Stimulated activated CD4-positive, alpha-beta T cell treated with anti-CD3 and anti-CD28 coated beads, Interleukin-4, amount 100 ng/mL, for 4 hours (primary cell): ENCODE measurements around the gene GET4.
A peak's percentile ranks its signal among the peaks of the same experiment; 100 is the strongest.
"Not testable (repeated sequence)": the region's sequence is repeated elsewhere in the genome, so short reads cannot be mapped to it uniquely, and the experiment has no call there.

Source experiments
- DNase-seq, 2 experiments: peaks; one replicate each; pipeline ENCODE4 v3.0.0-alpha.2; 2020

GET4 gene

DNA sequence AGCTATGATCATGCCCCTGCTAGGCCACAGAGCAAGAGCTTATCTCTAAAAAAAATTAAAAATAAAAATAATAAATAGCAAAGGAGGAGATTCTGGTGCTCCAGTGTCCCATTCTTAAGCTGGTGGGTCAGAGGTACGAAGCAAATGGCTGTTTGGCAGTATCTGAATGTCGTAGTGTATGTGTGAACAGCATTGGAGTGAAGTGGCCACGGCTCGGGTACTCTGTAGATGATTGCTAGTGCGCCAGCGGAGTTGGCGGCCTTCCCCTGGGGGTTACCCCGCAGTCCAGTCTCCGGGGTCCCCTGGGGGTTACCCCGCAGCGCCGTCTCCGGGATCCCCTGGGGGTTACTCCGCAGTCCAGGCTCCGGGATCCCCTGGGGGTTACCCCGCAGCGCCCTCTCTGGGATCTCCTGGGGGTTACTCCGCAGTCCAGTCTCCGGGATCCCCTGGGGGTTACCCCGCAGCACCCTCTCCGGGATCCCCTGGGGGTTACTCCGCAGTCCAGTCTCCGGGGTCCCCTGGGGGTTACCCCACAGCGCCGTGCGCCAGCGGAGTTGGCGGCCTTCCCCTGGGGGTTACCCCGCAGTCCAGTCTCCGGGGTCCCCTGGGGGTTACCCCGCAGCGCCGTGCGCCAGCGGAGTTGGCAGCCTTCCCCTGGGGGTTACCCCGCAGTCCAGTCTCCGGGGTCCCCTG is 29.2 kb upstream of the GET4 start:
- not testable (repeated sequence) for DNase-seq

DNA sequence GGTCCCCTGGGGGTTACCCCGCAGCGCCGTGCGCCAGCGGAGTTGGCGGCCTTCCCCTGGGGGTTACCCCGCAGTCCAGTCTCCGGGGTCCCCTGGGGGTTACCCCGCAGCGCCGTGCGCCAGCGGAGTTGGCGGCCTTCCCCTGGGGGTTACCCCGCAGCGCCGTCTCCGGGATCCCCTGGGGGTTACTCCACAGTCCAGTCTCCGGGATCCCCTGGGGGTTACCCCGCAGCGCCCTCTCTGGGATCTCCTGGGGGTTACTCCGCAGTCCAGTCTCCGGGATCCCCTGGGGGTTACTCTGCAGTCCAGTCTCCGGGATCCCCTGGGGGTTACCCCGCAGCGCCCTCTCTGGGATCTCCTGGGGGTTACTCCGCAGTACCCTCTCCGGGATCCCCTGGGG is 28.6 kb upstream of the GET4 start:
- DNase-seq = not testable (repeated sequence)

GRCh38 chr7:849145-849544 is 27.2 kb upstream of the GET4 start:
- DNase-seq = no peak

- DNase-seq = no peak
Observed at GRCh38 chr7:849781-850180, 26.6 kb upstream of the GET4 start.

DNA sequence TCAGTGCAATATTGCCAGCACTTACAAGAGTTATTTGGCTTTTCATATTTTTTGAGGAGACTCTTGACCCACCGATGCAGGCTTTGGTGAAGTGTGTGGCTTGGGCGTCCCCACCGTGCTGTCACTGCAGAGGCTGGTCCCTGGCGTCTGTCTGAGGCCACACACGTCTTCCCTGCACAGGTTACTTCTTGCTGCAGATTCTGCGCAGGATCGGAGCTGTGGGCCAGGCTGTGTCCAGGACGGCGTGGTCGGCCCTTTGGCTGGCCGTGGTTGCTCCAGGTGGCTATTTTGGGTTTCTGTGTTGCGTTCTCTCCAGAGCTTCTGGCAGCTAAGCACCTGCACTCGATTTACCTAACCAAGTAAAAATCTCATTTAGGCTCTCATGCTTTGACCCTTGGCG is 25.1 kb upstream of the GET4 start:
- DNase-seq = no peak

GRCh38 chr7:853366-854117 is 22.8 kb upstream of the GET4 start:
- DNase-seq = no peak

DNA sequence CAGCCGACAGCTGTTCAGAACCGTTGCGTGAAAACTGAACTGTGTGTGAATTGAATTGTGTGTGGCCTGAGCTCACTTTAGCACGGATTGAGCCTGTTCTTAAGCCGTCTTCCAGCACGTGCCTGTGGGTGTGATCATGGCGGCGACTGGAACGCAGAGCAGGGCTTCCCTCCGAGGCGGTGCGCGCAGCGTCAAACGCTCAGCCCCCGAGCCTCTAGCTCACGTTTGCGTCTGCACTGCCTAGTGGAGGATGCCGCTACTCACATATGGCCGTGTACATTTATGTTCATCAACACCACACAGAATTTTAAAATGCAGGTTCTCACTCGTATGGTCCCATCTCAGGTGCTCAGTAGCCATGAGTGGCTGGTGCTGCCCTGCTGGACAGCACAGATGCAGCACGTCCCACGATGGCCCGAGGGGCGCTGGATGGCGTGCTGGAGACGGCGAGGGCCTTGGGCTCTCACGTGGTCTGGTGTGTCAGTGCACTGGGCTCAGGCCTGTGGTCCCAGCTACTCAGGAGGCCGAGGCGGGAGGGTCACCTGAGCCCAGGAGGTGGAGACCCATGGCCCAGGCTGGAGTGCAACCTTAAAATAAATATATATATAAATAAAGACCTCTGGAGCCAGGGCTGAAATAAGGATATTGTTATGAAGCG is 22.1 kb upstream of the GET4 start:
- DNase-seq = no peak

- DNase-seq = no peak
Observed at GRCh38 chr7:855686-856369, 20.5 kb upstream of the GET4 start.

- no peak for DNase-seq
Observed at GRCh38 chr7:856444-857095, 19.8 kb upstream of the GET4 start.

- no peak for DNase-seq
Observed at GRCh38 chr7:857661-858060, 18.7 kb upstream of the GET4 start.

DNA sequence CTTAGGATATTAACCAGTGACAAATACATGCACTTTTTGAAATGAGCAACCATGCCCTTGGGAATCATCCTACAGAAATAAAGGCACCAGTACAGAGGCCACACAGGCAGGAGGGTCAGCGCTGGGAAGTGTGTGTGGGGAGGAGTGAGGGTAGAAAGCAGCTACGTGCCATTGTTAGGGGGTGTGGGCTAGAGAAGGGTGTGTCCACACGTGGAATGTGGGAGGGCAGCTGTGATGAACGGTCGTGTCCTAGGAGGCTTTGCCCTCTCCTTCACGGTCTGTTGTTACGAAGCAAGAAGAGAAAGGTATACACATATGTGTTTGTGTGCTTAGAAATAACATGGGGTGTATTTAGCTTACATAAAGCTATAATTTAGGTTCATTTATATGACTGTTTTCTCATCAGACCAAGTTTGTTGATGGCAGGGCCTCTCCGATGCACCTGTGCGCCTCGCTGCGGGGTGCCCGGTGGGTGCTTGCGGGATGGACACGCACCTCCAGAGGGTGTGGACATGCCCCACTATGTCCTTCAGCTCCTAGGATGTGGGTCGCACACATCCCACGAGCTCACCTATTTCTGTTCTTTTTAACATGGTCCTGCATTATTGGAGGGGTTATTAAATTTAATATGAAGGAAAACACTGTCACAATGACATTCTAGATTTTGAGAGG is 16.9 kb upstream of the GET4 start:
- no peak for DNase-seq

GRCh38 chr7:860149-860548 is 16.2 kb upstream of the GET4 start:
- peak in 1 of 2 experiments; percentile 32 for DNase-seq

- no peak for DNase-seq
Observed at GRCh38 chr7:861222-861621, 15.1 kb upstream of the GET4 start.

DNA sequence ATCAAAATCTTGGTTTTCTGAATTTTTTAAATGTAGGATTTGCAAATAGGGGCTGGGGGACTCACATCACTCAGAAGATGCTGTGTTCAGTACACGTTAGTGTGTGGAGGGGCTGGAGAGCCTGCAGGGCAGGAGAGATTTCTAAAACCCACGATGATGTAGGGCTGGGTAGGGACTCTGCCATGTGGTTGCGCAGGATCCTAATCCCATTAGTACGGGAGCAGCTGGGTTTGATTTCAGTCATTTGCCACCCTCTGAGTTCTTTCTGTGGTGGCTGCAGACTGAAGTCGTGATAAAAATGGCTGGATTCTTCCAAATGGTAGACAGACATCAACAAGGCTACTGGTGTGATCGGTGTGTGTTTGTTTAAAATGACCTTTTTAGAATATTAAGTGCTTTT is 14.2 kb upstream of the GET4 start:
- DNase-seq = no peak

DNA sequence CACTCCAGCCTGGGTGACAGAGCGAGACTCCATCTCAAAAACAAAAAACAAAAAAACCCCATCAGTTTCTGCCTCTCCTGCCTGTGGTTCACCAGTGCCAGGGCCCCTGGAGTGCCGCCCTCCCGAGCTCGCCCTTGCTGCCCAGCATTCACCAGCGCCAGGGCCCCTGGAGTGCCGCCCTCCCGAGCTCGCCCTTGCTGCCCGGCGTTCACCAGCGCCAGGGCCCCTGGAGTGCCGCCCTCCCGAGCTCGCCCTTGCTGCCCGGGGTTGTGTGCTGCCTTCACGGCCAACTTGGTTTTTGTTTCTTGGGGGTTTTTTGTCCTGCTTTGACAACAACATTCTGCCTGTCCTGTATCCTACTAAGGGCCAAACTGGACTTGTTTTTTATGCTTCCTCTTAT is 13.2 kb upstream of the GET4 start:
- DNase-seq = no peak

DNA sequence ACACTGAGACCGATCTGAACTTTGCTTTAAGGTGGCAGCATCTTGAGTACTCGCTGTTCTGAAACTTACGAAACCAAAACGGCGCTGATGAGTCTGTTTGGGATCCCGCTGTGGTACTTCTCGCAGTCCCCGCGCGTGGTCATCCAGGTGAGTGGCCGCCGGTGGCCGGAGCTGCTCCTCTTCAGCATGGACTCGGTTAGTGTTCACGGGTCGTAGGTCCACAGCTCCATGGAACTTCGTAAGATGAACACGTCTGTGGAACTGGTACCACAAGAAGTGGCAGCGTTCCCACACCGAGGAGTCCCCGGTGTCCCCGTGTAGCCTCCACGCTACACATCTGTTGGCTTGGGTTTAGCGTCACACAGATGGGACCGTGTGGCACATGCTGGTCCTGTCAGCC is 10.4 kb upstream of the GET4 start:
- DNase-seq = no peak

DNA sequence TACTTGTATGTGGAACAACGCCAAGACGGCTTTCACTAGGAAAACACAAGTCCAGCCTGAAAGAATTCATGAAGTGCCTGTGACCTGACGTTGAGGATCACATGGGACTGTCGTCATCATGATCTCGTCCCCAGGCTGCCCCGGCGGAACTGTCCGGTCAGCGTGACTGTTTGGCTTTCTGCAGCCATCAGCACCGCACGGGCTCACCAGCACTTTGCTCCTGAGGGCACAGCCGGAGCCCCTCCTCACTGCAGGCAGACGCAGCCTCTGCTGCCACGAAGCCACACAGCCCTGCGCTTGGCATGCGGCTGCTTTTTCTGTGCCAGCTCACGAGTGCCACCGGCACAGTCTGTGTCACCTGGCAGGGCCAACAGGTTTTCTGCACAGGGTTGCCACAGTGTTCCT is 9.4 kb upstream of the GET4 start:
- DNase-seq = no peak

- DNase-seq = no peak
Observed at GRCh38 chr7:867406-868188, 8.8 kb upstream of the GET4 start.

DNA sequence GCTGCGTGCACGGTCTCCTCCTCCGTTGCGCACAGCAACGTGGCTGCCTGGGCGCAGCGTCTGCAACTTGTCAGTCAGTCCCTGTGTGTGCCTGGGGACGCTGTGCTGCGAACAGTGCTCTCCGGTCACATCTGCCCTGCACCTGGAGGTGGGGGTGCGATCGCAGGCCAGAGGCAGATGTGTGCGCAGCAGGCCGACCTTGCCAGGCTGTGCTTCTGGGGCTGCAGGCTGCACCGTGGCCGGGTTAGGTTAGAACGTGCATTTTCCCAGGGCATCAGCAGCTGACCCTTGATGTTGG is 8.2 kb upstream of the GET4 start:
- DNase-seq = no peak

DNA sequence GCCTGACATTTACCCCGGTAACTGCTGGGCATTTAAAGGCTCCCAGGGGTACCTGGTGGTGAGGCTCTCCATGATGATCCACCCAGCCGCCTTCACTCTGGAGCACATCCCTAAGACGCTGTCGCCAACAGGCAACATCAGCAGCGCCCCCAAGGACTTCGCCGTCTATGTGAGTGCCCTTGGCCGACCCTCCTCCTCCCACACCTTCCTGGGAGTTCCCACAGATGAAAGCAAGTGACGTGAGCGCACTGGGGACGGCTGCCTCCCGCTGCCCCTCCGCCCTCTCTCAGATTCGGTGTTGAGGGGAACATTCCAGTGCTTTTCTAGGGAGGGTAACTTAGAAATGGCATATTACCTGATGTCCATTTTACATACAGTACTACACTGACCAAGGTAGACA is 7.0 kb upstream of the GET4 start:
- no peak for DNase-seq

DNA sequence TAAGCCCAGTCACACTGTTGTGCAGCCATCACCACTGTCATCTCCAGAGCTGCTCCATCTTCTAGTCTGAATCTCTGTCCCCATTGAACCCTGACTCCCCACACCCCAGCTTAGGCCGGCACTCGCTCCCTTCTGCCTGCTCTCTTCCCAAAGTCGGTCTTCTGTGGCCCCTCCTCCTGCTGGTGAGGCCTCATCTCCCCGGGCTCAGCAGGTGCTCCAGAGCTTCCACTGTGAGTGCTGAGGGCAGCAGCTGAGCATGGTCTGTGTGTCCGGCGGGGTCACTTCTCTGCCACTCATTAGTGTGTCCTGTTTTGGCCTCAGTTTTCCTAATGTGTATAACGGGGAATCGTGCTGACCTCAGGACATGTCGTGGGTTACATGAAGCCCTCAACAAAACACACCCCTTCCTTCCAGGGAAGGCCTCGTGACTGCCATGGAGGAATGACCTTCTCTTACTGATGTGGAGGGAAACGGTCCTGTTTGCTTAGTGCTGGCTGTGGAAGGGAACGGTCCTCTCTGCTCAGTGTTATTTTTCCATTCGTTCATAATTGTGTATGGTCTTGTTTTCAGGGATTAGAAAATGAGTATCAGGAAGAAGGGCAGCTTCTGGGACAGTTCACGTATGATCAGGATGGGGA is 4.3 kb upstream of the GET4 start:
- no peak for DNase-seq
